Liver (tissue), 9 donors: ENCODE results near the gene WDR31. TPM values are rescaled to one million over a fixed set of nuclear protein-coding genes. Genes with fewer than 3 reads are reported as not detected.

ENCODE experiments used
- DNase-seq: peaks from one replicate; pipeline ENCODE4 v3.0.0-alpha.2; 2017; ENCODE audit warnings: low spot score
- H3K27ac ChIP-seq, 2 donors: one replicate each; pipeline ENCODE4 v1.7.0; 2013; ENCODE audit warnings: inconsistent platforms in 2 of 2, low read length in 2 of 2, control low read depth in 1 of 2, low read depth in 1 of 2, mild to moderate bottlenecking in 1 of 2
- H3K27me3 ChIP-seq, 4 donors: one replicate each; pipeline versions ENCODE4 v1.6.1 to v1.7.0; 2013; ENCODE audit warnings: low read length in 3 of 4, inconsistent platforms in 1 of 4, mild to moderate bottlenecking in 1 of 4, moderate library complexity in 1 of 4; ENCODE audit not compliant: control insufficient read depth in 4 of 4, insufficient read depth in 4 of 4
- H3K36me3 ChIP-seq, 4 donors: one replicate each; pipeline versions ENCODE4 v1.6.1 to v1.7.0; 2013; ENCODE audit warnings: low read length in 3 of 4, mild to moderate bottlenecking in 3 of 4, low read depth in 1 of 4, moderate library complexity in 1 of 4; ENCODE audit not compliant: control insufficient read depth in 4 of 4, insufficient read depth in 3 of 4
- H3K4me1 ChIP-seq, 4 donors: one replicate each; pipeline versions ENCODE4 v1.6.1 to v1.7.0; 2013; ENCODE audit warnings: low read length in 3 of 4, mild to moderate bottlenecking in 3 of 4, moderate library complexity in 1 of 4; ENCODE audit not compliant: control insufficient read depth in 4 of 4, insufficient read depth in 4 of 4
- H3K4me3 ChIP-seq, 3 donors: one replicate each; pipeline versions ENCODE4 v1.6.1 to v1.7.0; 2013; ENCODE audit warnings: low read length in 3 of 3, control low read depth in 1 of 3, low read depth in 1 of 3, mild to moderate bottlenecking in 1 of 3
- H3K9ac ChIP-seq, 2 donors: one replicate each; pipeline ENCODE4 v1.7.0; 2013; ENCODE audit warnings: low read length in 2 of 2, mild to moderate bottlenecking in 2 of 2, moderate library complexity in 2 of 2, control low read depth in 1 of 2, low read depth in 1 of 2
- H3K9me3 ChIP-seq, 4 donors: one replicate each; pipeline versions ENCODE4 v1.6.1 to v1.7.0; 2013; ENCODE audit warnings: low read length in 3 of 4; ENCODE audit not compliant: control insufficient read depth in 4 of 4
- EGR1 ChIP-seq, 2 donors: IDR thresholded peaks; 2 replicates each; pipeline ENCODE4 v1.6.1; 2016 to 2018; ENCODE audit warnings: antibody characterized with exemption in 2 of 2, low read depth in 2 of 2
- FOXA1 ChIP-seq: IDR thresholded peaks from 2 replicates; pipeline ENCODE4 v1.6.1; 2016; ENCODE audit warnings: antibody characterized with exemption
- FOXA2 ChIP-seq: IDR thresholded peaks from 2 replicates; pipeline ENCODE4 v1.6.1; 2016; ENCODE audit warnings: antibody characterized with exemption
- GABPA ChIP-seq, 2 donors: IDR thresholded peaks in 1 of 2; conservative IDR thresholded peaks in 1 of 2; 2 replicates each; pipeline ENCODE4 v1.6.1; 2016; ENCODE audit warnings: antibody characterized with exemption in 2 of 2, mild to moderate bottlenecking in 1 of 2, moderate library complexity in 1 of 2
- HNF4A ChIP-seq, 2 donors: conservative IDR thresholded peaks; 2 replicates each; pipeline ENCODE4 v1.6.1; 2016; ENCODE audit warnings: antibody characterized with exemption in 2 of 2, mild to moderate bottlenecking in 2 of 2
- HNF4G ChIP-seq: IDR thresholded peaks from 2 replicates; pipeline ENCODE4 v1.6.1; 2016; ENCODE audit warnings: antibody characterized with exemption
- JUND ChIP-seq, 2 donors: IDR thresholded peaks; 2 replicates each; pipeline ENCODE4 v1.6.1; 2016; ENCODE audit warnings: antibody characterized with exemption in 2 of 2
- NR2F2 ChIP-seq: IDR thresholded peaks from 2 replicates; pipeline ENCODE4 v1.6.1; 2016; ENCODE audit warnings: antibody characterized with exemption
- RAD21 ChIP-seq, 2 donors: IDR thresholded peaks; 2 replicates each; pipeline ENCODE4 v1.6.1; 2016; ENCODE audit warnings: antibody characterized with exemption in 2 of 2, mild to moderate bottlenecking in 2 of 2
- RXRA ChIP-seq, 2 donors: IDR thresholded peaks; 2 replicates each; pipeline ENCODE4 v1.6.1; 2017 to 2018; ENCODE audit warnings: antibody characterized with exemption in 2 of 2, mild to moderate bottlenecking in 1 of 2
- SP1 ChIP-seq: IDR thresholded peaks from 2 replicates; pipeline ENCODE4 v1.6.1; 2018; ENCODE audit warnings: antibody characterized with exemption, mild to moderate bottlenecking
- TAF1 ChIP-seq: conservative IDR thresholded peaks from 2 replicates; pipeline ENCODE4 v1.6.1; 2016; ENCODE audit warnings: antibody characterized with exemption, mild to moderate bottlenecking
- YY1 ChIP-seq: IDR thresholded peaks from 2 replicates; pipeline ENCODE4 v1.6.1; 2016; ENCODE audit warnings: antibody characterized with exemption, mild to moderate bottlenecking
- WGBS: extraction: QIAGEN DNeasy Blood & Tissue Kit; methylation state at CpG from one replicate; pipeline ENCODE4 v1.1.7; 2013; 5-methylcytosine and 5-hydroxymethylcytosine counted together
- polyA plus RNA-seq, 2 donors: library from polyadenylated mRNA; stranded (reverse) in 1 of 2; unstranded in 1 of 2; fragments of 200-250 nt in 1 of 2; fragments of >200 nt in 1 of 2; fragmentation: Nextera tagmentation in 1 of 2; extraction: Ambion mirVana in 1 of 2; gene quantifications; one replicate each; pipeline versions ENCODE4 v1.2.1 to v1.2.3, GENCODE V29; 2013 to 2015
- total RNA-seq, 2 donors: library from RNA; depleted of rRNA; stranded (reverse); fragments of >200 nt; gene quantifications; one replicate each; pipeline ENCODE4 v1.2.3, GENCODE V29; 2014
- TF ChIP-seq, protein P1 (sequence below): IDR thresholded peaks from 2 replicates; pipeline ENCODE4 v1.6.1; 2016; ENCODE audit warnings: antibody characterized with exemption
- TF ChIP-seq, protein P2 (sequence below): IDR thresholded peaks from 2 replicates; pipeline ENCODE4 v1.6.1; 2016; ENCODE audit warnings: antibody characterized with exemption
- TF ChIP-seq, protein P3 (sequence below): IDR thresholded peaks from 2 replicates; pipeline ENCODE4 v1.6.1; 2016; ENCODE audit warnings: antibody characterized with exemption, mild to moderate bottlenecking
- TF ChIP-seq, protein P4 (sequence below): fragments of 150-350 bp; IDR thresholded peaks from 2 replicates; pipeline ENCODE4 v1.5.1; 2017; ENCODE audit warnings: improper control_type of control experiment, low read depth, low read length; ENCODE audit not compliant: missing input control
- TF ChIP-seq, protein P5 (sequence below): IDR thresholded peaks from 2 replicates; pipeline ENCODE4 v1.6.1; 2016; ENCODE audit warnings: antibody characterized with exemption
- donor health status: healthy.
- donor health status: healthy.
- donor health status: healthy.
- donor health status: healthy.
- donor health status: healthy.

Gene WDR31
- total and polyA plus RNA-seq, 4 donors = 1.1 to 3.2 (median 1.2) TPM

DNA sequence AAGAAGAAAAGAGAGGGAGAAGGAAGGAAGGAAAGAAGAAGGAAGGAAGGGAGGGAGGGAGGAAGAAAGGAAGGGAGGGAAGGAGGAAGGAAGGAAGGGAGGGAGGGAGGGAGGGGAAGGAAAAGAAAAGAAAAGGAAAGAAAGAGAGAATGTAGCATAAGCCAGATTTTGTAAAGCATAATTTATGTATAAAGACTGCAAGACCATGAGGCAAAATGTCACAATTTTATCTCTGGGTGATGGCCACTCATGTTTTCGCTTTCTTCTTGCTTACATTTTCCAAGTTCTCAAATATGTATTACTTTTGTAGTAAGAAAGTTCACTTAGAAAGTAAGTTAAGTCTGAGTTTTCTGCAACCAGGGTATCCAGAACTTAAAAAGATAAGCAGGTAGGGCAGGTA is 33.5 kb downstream of the WDR31 start:
- H3K27me3 ChIP-seq = no peaks in the 10 kb centered on the region
- H3K4me3 ChIP-seq = no peak overlapping the region
- no peak for DNase-seq
- no peaks in the 10 kb centered on the region for H3K36me3 ChIP-seq
- no peaks in the 10 kb centered on the region for H3K9me3 ChIP-seq
- 96% methylated on average over 1 of the region's 1 CpG for WGBS
- no peak for TF ChIP-seq YY1
- TF ChIP-seq FOXA2 = no peak
- TF ChIP-seq GABPA (IDR thresholded peaks at IDR 0.05 in 1 of 2, conservative IDR thresholded peaks at IDR 0.05 in 1 of 2) = no peak
- no peak for TF ChIP-seq TAF1
- no peak for TF ChIP-seq RXRA (IDR thresholded peaks at IDR 0.05)
- TF ChIP-seq, protein P1, sequence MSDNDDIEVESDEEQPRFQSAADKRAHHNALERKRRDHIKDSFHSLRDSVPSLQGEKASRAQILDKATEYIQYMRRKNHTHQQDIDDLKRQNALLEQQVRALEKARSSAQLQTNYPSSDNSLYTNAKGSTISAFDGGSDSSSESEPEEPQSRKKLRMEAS = no peak
- TF ChIP-seq RAD21 (IDR thresholded peaks at IDR 0.05) = no peak
- no peak for TF ChIP-seq JUND (IDR thresholded peaks at IDR 0.05)
- TF ChIP-seq, protein P2, sequence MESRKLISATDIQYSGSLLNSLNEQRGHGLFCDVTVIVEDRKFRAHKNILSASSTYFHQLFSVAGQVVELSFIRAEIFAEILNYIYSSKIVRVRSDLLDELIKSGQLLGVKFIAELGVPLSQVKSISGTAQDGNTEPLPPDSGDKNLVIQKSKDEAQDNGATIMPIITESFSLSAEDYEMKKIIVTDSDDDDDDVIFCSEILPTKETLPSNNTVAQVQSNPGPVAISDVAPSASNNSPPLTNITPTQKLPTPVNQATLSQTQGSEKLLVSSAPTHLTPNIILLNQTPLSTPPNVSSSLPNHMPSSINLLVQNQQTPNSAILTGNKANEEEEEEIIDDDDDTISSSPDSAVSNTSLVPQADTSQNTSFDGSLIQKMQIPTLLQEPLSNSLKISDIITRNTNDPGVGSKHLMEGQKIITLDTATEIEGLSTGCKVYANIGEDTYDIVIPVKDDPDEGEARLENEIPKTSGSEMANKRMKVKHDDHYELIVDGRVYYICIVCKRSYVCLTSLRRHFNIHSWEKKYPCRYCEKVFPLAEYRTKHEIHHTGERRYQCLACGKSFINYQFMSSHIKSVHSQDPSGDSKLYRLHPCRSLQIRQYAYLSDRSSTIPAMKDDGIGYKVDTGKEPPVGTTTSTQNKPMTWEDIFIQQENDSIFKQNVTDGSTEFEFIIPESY = no peak
- no peak for TF ChIP-seq HNF4A (conservative IDR thresholded peaks at IDR 0.05)
- H3K4me1 ChIP-seq = no peaks in the 10 kb centered on the region
- no peak overlapping the region for H3K9ac ChIP-seq
- no peak overlapping the region for H3K27ac ChIP-seq

DNA sequence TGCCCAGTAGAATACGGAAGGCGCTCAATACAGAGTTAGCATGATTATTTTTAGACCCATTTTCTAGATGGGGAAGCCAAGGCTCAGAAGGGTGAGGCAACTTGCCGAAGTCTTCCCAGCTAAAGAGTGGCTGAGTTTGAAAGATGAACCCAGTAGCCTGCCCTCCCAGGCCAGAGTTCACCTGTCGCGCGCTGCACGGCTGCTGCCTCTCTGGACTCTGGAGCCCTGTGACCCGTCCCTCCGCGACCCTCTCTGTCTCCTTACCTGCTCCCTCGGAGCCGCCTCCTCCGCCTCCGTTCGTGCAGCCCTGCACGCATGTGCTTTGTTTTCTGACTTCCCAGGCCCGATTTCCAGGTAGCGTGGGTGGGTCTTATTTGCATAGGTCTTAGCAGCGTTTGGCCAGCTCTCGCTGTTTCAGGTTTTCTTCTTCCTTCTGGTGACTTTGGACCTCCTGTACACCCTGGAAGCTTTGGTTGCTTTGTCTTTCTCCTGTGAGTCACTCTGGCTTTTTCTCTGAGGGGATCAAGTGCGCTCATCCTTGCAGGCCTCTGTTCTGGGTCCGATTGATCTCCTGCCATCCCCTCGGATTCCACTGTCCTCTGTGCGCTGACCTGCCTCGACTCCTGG is 37.2 kb downstream of the WDR31 start, which contains the start of gene RNF183:
RNF183 (minus strand) TSS at position 585 of the 627 bp plus-strand sequence. CDS start 5,192 bp downstream, outside the sequence.
- H3K4me3 ChIP-seq = no peak within 1 kb of the TSS
- H3K27ac ChIP-seq = no peak within 1 kb of the TSS
- H3K36me3 ChIP-seq = no peaks in the 10 kb centered on the region
- 58% methylated on average over 25 of the region's 25 CpGs for WGBS
- H3K27me3 ChIP-seq = no peaks in the 10 kb centered on the region
- TF ChIP-seq GABPA (IDR thresholded peaks at IDR 0.05 in 1 of 2, conservative IDR thresholded peaks at IDR 0.05 in 1 of 2) (no peak), RAD21 (IDR thresholded peaks at IDR 0.05) (no peak), FOXA1 (no peak), FOXA2 (no peak), HNF4A (conservative IDR thresholded peaks at IDR 0.05) (no peak), RXRA (IDR thresholded peaks at IDR 0.05) (no peak), HNF4G (no peak), YY1 (no peak), NR2F2 (no peak), SP1 (no peak), JUND (IDR thresholded peaks at IDR 0.05) (no peak), EGR1 (IDR thresholded peaks at IDR 0.05; ENCODE audit: low read depth in 2 of 2) (no peak), TAF1 (no peak)
- TF ChIP-seq, protein P3, sequence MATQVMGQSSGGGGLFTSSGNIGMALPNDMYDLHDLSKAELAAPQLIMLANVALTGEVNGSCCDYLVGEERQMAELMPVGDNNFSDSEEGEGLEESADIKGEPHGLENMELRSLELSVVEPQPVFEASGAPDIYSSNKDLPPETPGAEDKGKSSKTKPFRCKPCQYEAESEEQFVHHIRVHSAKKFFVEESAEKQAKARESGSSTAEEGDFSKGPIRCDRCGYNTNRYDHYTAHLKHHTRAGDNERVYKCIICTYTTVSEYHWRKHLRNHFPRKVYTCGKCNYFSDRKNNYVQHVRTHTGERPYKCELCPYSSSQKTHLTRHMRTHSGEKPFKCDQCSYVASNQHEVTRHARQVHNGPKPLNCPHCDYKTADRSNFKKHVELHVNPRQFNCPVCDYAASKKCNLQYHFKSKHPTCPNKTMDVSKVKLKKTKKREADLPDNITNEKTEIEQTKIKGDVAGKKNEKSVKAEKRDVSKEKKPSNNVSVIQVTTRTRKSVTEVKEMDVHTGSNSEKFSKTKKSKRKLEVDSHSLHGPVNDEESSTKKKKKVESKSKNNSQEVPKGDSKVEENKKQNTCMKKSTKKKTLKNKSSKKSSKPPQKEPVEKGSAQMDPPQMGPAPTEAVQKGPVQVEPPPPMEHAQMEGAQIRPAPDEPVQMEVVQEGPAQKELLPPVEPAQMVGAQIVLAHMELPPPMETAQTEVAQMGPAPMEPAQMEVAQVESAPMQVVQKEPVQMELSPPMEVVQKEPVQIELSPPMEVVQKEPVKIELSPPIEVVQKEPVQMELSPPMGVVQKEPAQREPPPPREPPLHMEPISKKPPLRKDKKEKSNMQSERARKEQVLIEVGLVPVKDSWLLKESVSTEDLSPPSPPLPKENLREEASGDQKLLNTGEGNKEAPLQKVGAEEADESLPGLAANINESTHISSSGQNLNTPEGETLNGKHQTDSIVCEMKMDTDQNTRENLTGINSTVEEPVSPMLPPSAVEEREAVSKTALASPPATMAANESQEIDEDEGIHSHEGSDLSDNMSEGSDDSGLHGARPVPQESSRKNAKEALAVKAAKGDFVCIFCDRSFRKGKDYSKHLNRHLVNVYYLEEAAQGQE = no peak
- TF ChIP-seq, protein P4, sequence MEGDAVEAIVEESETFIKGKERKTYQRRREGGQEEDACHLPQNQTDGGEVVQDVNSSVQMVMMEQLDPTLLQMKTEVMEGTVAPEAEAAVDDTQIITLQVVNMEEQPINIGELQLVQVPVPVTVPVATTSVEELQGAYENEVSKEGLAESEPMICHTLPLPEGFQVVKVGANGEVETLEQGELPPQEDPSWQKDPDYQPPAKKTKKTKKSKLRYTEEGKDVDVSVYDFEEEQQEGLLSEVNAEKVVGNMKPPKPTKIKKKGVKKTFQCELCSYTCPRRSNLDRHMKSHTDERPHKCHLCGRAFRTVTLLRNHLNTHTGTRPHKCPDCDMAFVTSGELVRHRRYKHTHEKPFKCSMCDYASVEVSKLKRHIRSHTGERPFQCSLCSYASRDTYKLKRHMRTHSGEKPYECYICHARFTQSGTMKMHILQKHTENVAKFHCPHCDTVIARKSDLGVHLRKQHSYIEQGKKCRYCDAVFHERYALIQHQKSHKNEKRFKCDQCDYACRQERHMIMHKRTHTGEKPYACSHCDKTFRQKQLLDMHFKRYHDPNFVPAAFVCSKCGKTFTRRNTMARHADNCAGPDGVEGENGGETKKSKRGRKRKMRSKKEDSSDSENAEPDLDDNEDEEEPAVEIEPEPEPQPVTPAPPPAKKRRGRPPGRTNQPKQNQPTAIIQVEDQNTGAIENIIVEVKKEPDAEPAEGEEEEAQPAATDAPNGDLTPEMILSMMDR = no peak
- TF ChIP-seq, protein P5, sequence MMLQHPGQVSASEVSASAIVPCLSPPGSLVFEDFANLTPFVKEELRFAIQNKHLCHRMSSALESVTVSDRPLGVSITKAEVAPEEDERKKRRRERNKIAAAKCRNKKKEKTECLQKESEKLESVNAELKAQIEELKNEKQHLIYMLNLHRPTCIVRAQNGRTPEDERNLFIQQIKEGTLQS = no peak
- TF ChIP-seq, protein P1 = no peak
- TF ChIP-seq, protein P2 = no peak
- no peaks in the 10 kb centered on the region for H3K4me1 ChIP-seq
- H3K9me3 ChIP-seq = no peaks in the 10 kb centered on the region
- no peak within 1 kb of the TSS for H3K9ac ChIP-seq
- DNase-seq = no peak
